ENCODE data around the gene MARVELD3. TPM values are rescaled to one million over a fixed set of nuclear protein-coding genes. Genes with fewer than 3 reads are reported as not detected.

The MARVELD3 gene
- total and polyA plus RNA-seq, 2 of the 8 experiments (the other 6 are each of a cell fraction or from before 2014, with no cell fraction given) = 18.0 to 34.8 TPM

GRCh38 chr16:71669926-71670536, 44.0 kb downstream of the MARVELD3 start:
- Histone ChIP-seq H4K20me1 (replicated peaks in 1 of 2; ENCODE audit: control insufficient read depth in 1 of 2, insufficient read depth in 2 of 2, low read length in 2 of 2) (no peaks in the 10 kb centered on the region), H2BK20ac (ENCODE audit: low read length) (no peak overlapping the region), H3K9ac (replicated peaks in 1 of 4; ENCODE audit: extremely low read depth in 1 of 4, low read depth in 3 of 4, low read length in 3 of 4) (no peak overlapping the region), H4K5ac (ENCODE audit: insufficient read length, low read depth, low read length) (no peak overlapping the region), H3K79me2 (ENCODE audit: control insufficient read depth in 1 of 2, insufficient read depth in 2 of 2, low read length in 2 of 2) (no peaks in the 10 kb centered on the region), H3K23me2 (ENCODE audit: low read depth, low read length) (no peaks in the 10 kb centered on the region; the same call in 1 of the 2 replicates), H3K36me3 (ENCODE audit: control insufficient read depth in 2 of 4, insufficient read depth in 4 of 4, low read length in 3 of 4) (peaks cover 4 to 59% (median 44%) of the 10 kb centered on the region in 4 experiments; a peak in 7 of 8 replicates), H3K18ac (ENCODE audit: extremely low read depth, low read length) (no peak overlapping the region), H3K4me2 (ENCODE audit: insufficient read depth in 1 of 2, low read depth in 2 of 2, low read length in 2 of 2) (no peak overlapping the region), H3K27me3 (replicated peaks in 1 of 4; ENCODE audit: control insufficient read depth in 3 of 4, extremely low read depth in 1 of 4, insufficient read depth in 3 of 4, low read length in 3 of 4) (no peaks in the 10 kb centered on the region), H3K79me1 (ENCODE audit: low read depth, low read length) (no peaks in the 10 kb centered on the region), H2BK12ac (ENCODE audit: low read depth, low read length) (no peak overlapping the region), H3K4me3 (ENCODE audit: extremely low read depth in 1 of 4, insufficient read depth in 2 of 4, low read depth in 3 of 4, low read length in 4 of 4) (no peak overlapping the region), H2BK15ac (ENCODE audit: low read length) (no peak overlapping the region), H2AFZ (ENCODE audit: low read length) (no peak overlapping the region), H3K56ac (replicated peaks; ENCODE audit: insufficient read length, low read depth, low read length) (no peak overlapping the region), H4K8ac (ENCODE audit: extremely low read depth, insufficient read depth, low read length) (no peak overlapping the region), H2AK5ac (ENCODE audit: low read depth, low read length) (no peak overlapping the region), H3K23ac (ENCODE audit: insufficient read length) (no peak overlapping the region), H3K4ac (replicated peaks; ENCODE audit: insufficient read length, low read depth, low read length) (no peak overlapping the region), H2BK120ac (replicated peaks; ENCODE audit: low read depth, low read length) (no peak overlapping the region), H3K14ac (ENCODE audit: insufficient read length) (no peak overlapping the region), H2BK5ac (ENCODE audit: low read depth, low read length) (no peak overlapping the region), H3K27ac (ENCODE audit: low read depth, low read length) (no peak overlapping the region), H3K4me1 (replicated peaks in 1 of 4; ENCODE audit: control insufficient read depth in 3 of 4, insufficient read depth in 4 of 4, low read length in 3 of 4) (no peaks in the 10 kb centered on the region), H4K91ac (replicated peaks; ENCODE audit: insufficient read length, low read length) (no peak overlapping the region), H3K9me3 (ENCODE audit: insufficient read depth in 2 of 2, low read depth in 1 of 2, low read length in 1 of 2) (no peaks in the 10 kb centered on the region)
- POLR2A ChIA-PET (ENCODE audit: partially characterized antibody) = interaction anchor here (1.0 to 1.3 kb wide), 2 partner anchors 12 to 15 kb away, joined by 3 to 5 read pairs; no protein-coding TSS in a partner anchor
- 91% methylated on average over 6 of the region's 6 CpGs; no CpG with 5 or more reads in 1 of the 2 experiments for WGBS, 2 experiments (ENCODE audit: extremely low coverage in 1 of 2, insufficient coverage in 1 of 2, insufficient read length in 1 of 2, insufficient replicate concordance in 2 of 2, low coverage in 1 of 2, low lambda C conversion rate in 2 of 2, missing lambda C conversion rate in 1 of 2)
- no peak for FAIRE-seq
- CTCF ChIA-PET (ENCODE audit: partially characterized antibody) = interaction anchor here (0.5 to 1.6 kb wide), 7 partner anchors 9 to 79 kb away, joined by 3 to 4 read pairs (median 4); no protein-coding TSS in a partner anchor
- no peak for DNase-seq (ENCODE audit: low read depth in 1 of 2, low spot score in 2 of 2)
- TF ChIP-seq EZH2 (IDR thresholded peaks at IDR 0.05; ENCODE audit: low read depth, low read length, severe bottlenecking) (no peak), MAX (IDR thresholded peaks at IDR 0.05) (no peak), MAFK (IDR thresholded peaks at IDR 0.05; ENCODE audit: low read depth, low read length) (no peak), CBX8 (IDR thresholded peaks at IDR 0.05; ENCODE audit: borderline replicate concordance, low read depth, low read length) (no peak)

Measured in H1 (cell line).